HT1080 (cell line): ENCODE data around the gene TMEM163. TPM values are rescaled to one million over a fixed set of nuclear protein-coding genes. Genes with fewer than 3 reads are reported as not detected.
"Not testable (repeated sequence)": the region's sequence is repeated elsewhere in the genome, so short reads cannot be mapped to it uniquely, and the experiment has no call there.

ENCODE experiments used
- DNase-seq: peaks from one replicate; pipeline ENCODE4 v3.0.0-alpha.2; 2015; ENCODE audit warnings: low read depth
- total RNA-seq: library from RNA; depleted of rRNA; stranded (reverse); fragments of >200 nt; shearing (Covaris generic); gene quantifications from 2 replicates; pipeline ENCODE4 v1.2.3, GENCODE V29; 2014

Gene TMEM163
- total RNA-seq, 1 experiment from 2014 or later = 1.0 TPM

GRCh38 chr2:134665727-134666506, 52.9 kb downstream of the TMEM163 start:
- no peak for DNase-seq

DNA sequence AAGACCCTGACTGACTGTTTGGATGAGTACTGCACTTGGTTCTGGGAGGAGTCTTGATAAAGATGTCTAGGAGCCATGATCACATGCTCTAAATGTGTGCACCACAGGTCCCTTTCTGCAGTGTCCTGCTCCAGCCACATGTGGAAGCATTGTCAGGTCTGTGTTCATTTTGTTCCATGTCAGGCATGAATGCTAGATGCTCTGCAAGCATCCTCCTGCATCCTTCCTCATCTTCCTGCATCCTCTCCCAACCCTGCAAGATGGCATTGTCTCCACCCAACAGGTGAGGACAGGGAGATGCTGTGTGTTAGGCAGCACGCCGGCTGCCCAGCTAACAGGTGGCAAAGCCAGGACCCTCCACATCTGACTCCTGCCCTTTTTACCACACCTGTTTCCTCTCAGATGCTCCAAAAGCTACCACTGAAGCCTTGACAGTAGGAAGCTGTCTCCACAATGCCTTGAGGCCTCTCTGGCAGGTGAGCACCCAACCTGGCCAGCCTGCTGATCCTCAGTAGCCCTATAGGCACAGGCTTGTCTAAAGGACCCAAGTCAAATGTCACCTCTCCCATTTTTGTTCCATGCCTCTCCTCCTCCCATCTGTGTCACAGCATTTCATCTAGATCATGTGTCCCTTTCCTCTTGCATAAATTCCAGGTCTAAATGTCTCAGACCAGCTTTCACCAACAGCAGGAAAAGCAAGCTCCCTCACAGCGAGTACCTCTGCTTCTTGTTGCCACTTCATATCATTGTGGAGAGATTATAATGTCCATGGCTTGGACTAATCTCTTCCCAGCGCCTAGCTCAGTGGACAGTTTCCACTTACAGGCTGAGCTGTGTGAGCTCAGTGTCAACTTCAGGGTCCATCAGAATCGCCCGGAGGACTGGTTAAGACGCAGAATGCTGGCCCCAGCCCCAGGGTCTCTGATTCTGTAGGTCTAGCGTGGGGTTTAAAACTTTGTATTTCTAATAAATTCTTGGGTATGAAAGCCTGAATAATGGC, 55.0 kb downstream of the TMEM163 start:
- DNase-seq = no peak

GRCh38 chr2:134662751-134663150, 56.0 kb downstream of the TMEM163 start:
- no peak for DNase-seq

DNA sequence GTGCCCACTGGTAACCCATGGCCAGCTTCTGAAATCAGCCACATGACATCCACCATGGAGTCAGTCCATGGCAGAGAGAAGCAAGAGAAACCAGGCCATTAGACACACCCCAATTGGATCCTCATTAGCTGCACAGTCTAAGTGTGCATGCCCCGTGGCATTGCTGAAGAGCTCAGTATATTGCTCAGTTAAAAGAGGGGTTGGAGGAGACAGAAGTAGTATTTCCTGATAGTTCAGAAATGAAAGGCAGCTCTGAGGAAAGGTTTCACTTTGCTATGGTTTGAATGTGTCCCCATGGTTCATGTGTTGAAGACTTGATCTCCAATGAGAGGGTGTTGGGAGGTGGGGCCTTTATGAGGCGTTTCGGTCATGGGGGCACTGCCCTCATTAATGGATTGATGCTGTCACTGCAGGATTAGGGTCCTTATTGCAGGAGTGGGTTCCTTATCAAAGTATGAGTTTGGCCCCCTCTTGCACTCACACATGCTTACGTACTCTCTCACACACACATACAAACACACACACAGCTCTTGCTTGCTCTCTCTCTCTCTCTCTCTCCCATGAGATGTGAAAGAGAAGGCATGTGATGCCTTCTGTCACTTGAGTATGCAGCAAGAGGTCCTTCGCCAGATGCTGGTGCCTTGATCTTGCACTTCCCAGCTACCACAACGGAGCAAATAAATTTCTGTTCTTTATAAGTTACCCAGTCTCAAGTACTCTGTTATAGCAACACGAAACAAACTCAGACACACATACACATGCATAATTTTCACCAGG, 58.0 kb downstream of the TMEM163 start:
- DNase-seq = no peak

GRCh38 chr2:134659724-134660123, 59.1 kb downstream of the TMEM163 start:
- DNase-seq = no peak

- no peak for DNase-seq
Measured at GRCh38 chr2:134657650-134658250, 61.0 kb downstream of the TMEM163 start.

DNA sequence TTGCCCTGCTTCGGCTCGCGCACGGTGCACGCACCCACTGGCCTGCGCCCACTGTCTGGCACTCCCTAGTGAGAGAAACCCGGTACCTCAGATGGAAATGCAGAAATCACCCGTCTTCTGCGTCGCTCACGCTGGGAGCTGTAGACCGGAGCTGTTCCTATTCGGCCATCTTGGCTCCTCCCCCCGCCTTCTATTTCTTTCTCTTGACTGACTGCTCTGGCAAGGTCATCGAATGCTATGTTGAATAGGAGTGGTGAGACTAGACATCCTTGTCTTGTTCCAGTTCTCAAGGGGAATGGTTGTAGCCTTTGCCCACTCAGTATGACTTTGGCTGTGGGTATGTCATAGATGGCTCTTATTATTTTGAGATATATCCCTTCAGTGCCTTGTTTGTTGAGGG, 62.4 kb downstream of the TMEM163 start:
- DNase-seq = not testable (repeated sequence)

- no peak for DNase-seq
Measured at GRCh38 chr2:134648586-134648985, 70.2 kb downstream of the TMEM163 start.

DNA sequence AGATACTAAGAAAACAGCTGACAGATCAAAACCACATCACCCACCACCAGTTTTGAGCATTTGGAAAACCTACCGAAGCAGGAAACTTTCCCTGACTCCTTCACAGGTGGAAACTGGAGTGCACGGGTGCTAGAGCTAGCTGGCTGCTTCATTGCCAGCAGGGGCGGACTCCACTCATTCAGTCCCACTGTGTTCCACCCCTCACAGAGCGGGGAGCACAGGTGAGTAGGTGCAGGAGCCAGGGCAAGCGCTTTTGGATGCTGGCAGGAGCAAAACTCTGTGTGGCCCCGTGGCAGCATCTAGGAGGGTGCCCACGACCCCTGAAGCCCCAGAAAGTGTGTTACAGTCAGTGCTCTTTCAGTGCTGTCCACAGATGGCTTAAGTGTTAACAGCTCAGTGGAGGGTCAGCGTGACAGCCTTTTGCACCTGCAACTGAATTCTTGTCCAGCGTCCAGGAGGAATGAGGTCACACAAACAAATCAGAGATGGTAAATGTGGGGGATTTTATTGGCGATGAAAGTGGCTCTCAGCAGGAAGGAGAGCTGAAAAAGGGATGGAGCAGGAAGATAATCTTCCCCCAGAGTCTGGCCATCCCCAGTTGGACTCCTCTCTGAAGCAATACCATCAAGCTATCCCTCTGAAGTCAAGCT, 71.1 kb downstream of the TMEM163 start:
- DNase-seq = no peak

DNA sequence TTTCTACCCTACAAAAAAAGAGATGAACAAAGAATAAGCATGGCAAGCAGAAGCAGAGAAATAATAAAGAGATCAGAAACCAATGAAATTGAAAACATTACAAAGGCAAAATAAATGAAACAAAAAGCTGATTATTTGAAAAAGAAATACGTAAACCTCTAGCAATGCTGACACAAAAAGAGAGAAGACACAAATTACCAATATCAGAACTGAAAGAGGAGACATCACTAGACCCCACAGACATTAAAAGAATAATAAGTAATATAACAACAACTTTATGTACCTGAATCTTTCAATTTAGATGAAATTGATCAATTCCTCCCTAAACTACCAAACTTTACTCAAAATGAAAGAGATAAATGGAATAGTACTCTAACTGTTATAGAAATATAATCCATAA, 75.9 kb downstream of the TMEM163 start:
- no peak for DNase-seq

DNA sequence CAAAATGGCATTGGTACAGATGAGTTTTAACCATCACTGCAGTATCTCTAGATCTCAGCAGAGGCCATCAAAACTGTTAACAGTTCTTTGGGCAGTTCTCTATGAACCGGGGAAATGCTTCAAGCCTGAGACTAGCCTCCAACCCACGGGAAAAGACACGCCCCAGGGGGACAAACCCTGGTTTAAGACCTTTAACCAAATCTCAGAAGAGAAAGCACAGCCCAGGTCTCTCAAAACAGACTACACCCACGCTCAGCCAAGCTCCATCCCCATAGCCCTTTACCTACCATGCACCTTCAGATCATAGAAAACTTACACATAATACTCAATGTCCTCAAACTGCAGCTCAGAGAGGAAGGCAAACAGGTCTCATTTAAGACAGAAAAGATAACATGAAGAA, 78.3 kb downstream of the TMEM163 start:
- no peak for DNase-seq

- no peak for DNase-seq
Measured at GRCh38 chr2:134639265-134639664, 79.5 kb downstream of the TMEM163 start.

GRCh38 chr2:134636714-134637113, 82.1 kb downstream of the TMEM163 start:
- peak; percentile 66 for DNase-seq

- DNase-seq = no peak
Measured at GRCh38 chr2:134634054-134634753, 84.6 kb downstream of the TMEM163 start.

GRCh38 chr2:134630504-134631159, 88.2 kb downstream of the TMEM163 start:
- no peak for DNase-seq

DNA sequence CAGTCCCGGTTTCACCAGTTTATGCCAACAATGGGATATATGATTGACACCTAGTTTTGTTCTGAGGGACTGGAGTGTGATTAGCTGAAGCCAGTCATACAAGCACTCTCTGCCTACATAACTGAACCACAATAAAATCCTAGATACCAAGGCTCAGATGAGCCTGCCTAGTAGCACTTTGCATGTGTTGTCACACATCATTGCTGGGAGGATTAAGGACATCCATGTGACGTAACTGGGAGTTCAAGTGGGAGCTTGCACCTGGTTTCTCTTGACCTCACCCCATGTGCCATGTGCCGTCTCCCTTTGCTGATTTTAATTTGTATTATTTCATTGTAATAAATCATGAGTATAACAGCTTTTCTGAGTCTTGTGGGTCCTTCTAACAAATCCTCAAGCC, 90.3 kb downstream of the TMEM163 start:
- no peak for DNase-seq

DNA sequence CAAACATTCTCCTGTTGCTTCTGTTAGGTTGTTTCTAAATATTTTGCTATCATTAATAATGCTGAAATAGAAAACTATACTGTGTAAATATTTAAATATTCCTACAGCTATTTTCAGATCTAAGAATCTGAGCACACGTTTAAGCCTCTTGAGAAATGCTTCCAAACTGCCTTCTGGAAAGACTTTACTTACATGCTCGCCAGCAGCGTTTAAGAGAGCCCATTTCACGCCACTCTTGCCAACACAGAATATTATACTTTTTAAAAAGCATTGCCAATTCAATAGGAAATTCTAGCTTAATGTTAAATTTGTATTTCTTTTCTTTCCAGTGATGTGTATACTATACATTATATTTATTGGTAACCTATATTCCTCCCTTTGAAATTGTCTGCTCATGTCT, 92.0 kb downstream of the TMEM163 start:
- no peak for DNase-seq

- DNase-seq = peak; percentile 18
Measured at GRCh38 chr2:134625311-134625710, 93.5 kb downstream of the TMEM163 start.

GRCh38 chr2:134623796-134624195, 95.0 kb downstream of the TMEM163 start:
- DNase-seq = no peak
